ENCODE data around the gene PPP2R5C. TPM values are rescaled to one million over a fixed set of nuclear protein-coding genes. Genes with fewer than 3 reads are reported as not detected.
A peak's percentile ranks its signal among the peaks of the same experiment; 100 is the strongest.

The PPP2R5C gene
- total RNA-seq, 2 experiments from 2014 or later, result 238 to 242 TPM

GRCh38 chr14:101972126-101972866, 210.8 kb downstream of the PPP2R5C start:
- H3K27me3 Mint-ChIP-seq, result no peaks in the 10 kb centered on the region
- DNase-seq (no peak), ATAC-seq (no peak)
- no peak for TF ChIP-seq CTCF (IDR thresholded peaks at IDR 0.05)
- POLR2A ChIA-PET, result no interaction called here
- no peak overlapping the region for H3K27ac Mint-ChIP-seq
- CTCF ChIA-PET, result interaction anchor here (0.7 to 2.7 kb wide), 4 partner anchors 11 to 265 kb away, joined by 3 to 9 read pairs (median 4); no protein-coding TSS in a partner anchor
- H3K4me3 Mint-ChIP-seq, result no peak overlapping the region
- H3K4me1 Mint-ChIP-seq (ENCODE audit: low read depth), result peaks cover 38% of the 10 kb centered on the region
- H3K36me3 Mint-ChIP-seq (ENCODE audit: low read depth), result peaks cover 22% of the 10 kb centered on the region
- intact Hi-C loops (cut with micrococcal nuclease), result no loop called here
- no peaks in the 10 kb centered on the region for H3K9me3 Mint-ChIP-seq

GRCh38 chr14:101973356-101973755, 211.8 kb downstream of the PPP2R5C start:
- no peak for TF ChIP-seq CTCF (IDR thresholded peaks at IDR 0.05)
- ATAC-seq (no peak), DNase-seq (no peak)
- Mint-ChIP-seq H3K27ac (peak overlapping the region; percentile 25), H3K4me1 (ENCODE audit: low read depth) (peaks cover 32% of the 10 kb centered on the region), H3K4me3 (no peak overlapping the region), H3K9me3 (no peaks in the 10 kb centered on the region), H3K36me3 (ENCODE audit: low read depth) (peaks cover 19% of the 10 kb centered on the region), H3K27me3 (no peaks in the 10 kb centered on the region)
- intact Hi-C loops (cut with micrococcal nuclease), result no loop called here
- ChIA-PET CTCF (interaction anchor here (0.7 to 2.7 kb wide), 2 partner anchors 12 to 278 kb away, joined by 3 to 9 read pairs; no protein-coding TSS in a partner anchor), POLR2A (interaction anchor here (0.7 to 1.1 kb wide), 3 partner anchors 25 to 243 kb away, joined by 3 read pairs; no protein-coding TSS in a partner anchor)

GRCh38 chr14:101975231-101975630, 213.7 kb downstream of the PPP2R5C start:
- Mint-ChIP-seq H3K4me3 (no peak overlapping the region), H3K9me3 (no peaks in the 10 kb centered on the region), H3K27ac (no peak overlapping the region), H3K36me3 (ENCODE audit: low read depth) (peaks cover 22% of the 10 kb centered on the region), H3K4me1 (ENCODE audit: low read depth) (peaks cover 26% of the 10 kb centered on the region), H3K27me3 (no peaks in the 10 kb centered on the region)
- POLR2A ChIA-PET, result interaction anchor here (0.9 kb wide), 1 partner anchor 22 kb away, joined by 3 read pairs; no protein-coding TSS in a partner anchor
- ATAC-seq (no peak), DNase-seq (no peak)
- intact Hi-C loops (cut with micrococcal nuclease), result no loop called here
- CTCF ChIA-PET, result interaction anchor here (1.1 to 1.3 kb wide), 2 partner anchors 14 to 121 kb away, joined by 4 to 5 read pairs; no protein-coding TSS in a partner anchor
- no peak for TF ChIP-seq CTCF (IDR thresholded peaks at IDR 0.05)

Other genes starting within 250 kb of the PPP2R5C start
- gene DIO3, start 200.2 kb upstream of the PPP2R5C start, total RNA-seq, result not detected
- 100 to 1,000 TPM; 291 to 301 TPM for gene DYNC1H1, start 202.9 kb downstream of the PPP2R5C start, total RNA-seq